Myocyte (in vitro differentiated cells): ENCODE measurements around the gene PHACTR3. TPM values are rescaled to one million over a fixed set of nuclear protein-coding genes. Genes with fewer than 3 reads are reported as not detected.
A peak's percentile ranks its signal among the peaks of the same experiment; 100 is the strongest.

Source experiments
- DNase-seq: peaks from one replicate; pipeline ENCODE4 v3.0.0-alpha.2; 2012; ENCODE audit warnings: low read depth
- total RNA-seq: library from RNA; depleted of rRNA; stranded (reverse); fragments of >200 nt; gene quantifications from 2 replicates; pipeline ENCODE4 v1.2.3, GENCODE V29; 2014

The PHACTR3 gene
- total RNA-seq, 1 donor from 2014 or later, result not detected

DNA sequence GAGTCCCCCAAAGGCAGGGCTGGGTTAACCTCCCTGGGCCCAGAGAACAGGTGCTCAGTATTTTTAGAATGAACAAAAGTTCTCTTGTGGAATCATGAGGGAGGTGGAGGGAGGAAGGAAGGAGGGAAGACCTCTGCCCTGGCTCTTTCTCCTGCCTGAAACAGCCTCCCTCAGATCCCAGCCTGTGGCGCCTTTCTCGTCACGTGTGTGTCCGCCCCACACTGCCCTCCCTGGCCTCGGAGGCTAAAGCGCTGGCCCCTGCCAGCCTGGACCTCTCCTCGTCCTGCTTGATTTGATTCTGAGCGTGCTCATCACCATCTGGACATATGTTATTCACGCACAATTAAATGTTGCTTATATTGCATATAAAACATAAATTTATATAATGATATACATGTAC lies 40.9 kb downstream of the PHACTR3 start:
- peak; percentile 1 for DNase-seq

DNA sequence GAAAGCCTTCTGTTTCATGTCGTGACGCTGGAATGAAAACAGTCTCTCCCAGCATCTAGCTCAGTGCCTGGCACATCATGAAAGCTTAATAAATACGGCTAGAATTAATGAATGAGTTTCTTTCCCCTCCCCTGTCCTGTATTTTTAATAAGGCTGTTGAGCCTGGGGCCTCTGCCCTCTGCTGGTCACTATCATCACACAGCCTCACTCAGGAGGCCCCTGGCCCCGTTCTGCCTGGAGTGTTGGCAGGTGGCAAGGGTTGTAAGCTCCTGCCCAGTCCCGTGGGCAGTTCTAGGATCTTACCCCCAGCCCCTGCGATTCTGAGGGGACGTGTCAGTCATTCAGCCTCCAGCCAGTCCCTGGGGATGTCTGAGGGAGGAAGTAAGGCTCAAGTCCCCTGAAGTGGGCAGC lies 41.4 kb downstream of the PHACTR3 start:
- no peak for DNase-seq

DNA sequence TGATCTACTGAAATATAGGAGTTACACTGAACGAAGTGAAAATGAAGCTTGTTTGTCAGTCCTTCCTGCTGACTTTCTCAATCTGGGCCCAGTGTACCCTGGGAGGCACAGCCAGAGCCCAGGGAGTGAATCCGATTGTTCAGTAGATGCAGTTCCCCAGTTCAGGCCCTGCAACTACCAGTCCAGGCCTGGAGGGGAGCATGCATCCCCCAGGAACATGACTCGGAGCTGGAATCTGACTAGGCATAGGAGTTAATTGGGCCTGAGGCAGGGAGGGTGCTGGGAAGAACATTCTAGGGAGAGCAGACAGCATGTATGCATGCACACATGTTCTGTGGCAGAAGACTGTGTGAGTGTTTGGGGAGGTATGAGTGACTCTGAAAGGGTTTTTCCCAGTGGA lies 42.1 kb downstream of the PHACTR3 start:
- DNase-seq, result no peak

DNA sequence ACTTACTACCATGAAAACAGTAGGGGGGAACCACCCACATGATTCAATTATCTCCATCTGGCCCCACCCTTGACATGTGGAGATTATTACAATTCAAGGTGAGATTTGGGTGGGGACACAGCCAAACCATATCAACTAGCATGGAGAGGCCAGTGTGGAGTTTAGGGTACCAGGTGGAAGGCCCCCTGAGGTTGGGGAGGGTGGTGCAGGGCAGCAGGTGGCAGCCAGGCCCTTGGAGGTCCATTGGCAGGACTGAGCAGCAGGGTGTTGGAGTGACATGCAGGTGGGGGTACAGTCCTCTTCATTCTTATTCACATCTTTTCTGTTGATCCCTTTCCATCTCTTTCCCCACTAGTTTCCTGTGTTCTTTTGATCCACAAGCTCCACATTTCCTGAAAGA lies 42.9 kb downstream of the PHACTR3 start:
- no peak for DNase-seq

DNA sequence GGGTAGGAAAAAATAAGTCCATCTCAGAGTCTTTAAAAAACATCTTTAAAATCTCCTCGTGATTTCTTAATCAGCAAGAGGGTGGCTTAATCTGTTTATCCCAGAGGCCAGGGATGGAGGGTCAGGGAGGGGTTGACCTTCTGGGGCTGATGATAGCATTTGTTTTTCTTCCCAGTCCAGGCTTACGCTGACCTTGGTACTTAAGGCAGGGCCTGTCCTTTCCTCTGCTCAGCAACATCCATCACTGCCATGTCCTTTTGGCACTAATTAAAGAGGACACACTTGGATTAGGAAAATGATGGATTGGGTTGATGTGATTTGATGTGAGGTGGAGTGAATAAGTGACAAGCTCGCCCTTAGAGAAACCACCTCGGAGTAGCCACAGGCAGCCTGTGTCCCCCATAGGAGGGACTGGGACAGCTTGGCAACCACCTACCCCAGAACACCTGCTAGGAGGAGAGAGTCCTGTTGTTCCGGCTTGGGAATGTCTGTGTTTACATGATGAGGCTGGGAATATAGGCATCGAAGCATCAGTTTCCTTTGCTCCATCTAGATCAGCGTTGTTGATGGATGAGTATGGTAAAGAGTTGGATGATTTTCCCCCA lies 44.2 kb downstream of the PHACTR3 start:
- DNase-seq, result no peak

DNA sequence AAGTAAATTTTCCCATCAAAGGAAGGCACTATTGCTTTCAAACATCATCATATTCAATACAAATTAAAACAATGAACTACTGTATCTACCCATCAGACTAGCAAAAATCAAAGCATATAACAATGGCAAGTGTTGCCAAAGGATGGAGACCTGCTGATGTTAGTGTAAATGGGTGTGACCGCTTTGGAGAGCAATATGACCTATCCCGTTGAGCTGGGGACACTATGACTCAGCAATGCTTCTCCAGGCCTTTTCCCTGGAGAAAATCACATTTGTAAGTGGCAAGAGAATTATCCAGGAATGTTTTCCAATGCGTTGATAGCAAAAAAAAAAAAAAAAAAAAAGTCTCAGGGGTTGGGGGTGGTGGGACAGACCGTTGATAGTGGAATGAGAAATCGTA lies 46.1 kb downstream of the PHACTR3 start:
- no peak for DNase-seq

DNA sequence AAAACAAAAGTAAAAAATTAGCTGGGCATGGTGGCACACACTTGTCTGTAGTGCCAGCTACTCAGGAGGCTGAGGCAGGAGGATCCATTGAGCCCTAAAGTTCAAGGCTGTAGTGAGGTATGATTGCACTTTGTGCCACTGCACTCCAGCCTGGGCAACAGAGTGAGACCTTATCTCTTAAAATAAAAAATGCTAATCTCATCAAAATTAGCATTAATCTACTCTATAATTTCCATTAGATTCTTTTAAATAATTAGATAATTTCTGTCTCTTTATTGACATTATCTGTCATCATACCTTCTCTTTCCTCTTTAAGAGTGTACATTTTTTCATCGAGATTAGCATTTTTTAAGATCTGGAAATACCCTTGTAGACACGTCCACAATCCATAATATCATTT lies 48.0 kb downstream of the PHACTR3 start:
- no peak for DNase-seq

DNA sequence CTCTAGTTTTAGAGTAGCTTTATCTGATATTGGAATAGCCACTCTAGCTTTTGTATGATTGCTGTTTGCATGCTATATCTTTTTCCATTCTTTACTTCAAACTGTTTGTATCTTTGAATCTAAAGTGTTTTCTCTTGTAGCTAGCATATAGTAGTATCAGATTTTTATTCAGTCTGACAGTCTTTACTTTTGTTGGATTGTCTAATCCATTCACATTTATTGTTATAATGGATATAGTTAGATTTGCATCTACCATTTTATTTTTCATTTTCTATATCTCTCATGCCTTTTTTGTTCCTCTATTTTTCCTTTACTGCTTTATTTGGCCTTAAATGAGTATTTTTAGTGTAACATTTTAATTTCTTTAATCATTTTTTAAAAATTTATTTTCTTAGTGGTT lies 52.1 kb downstream of the PHACTR3 start:
- no peak for DNase-seq

DNA sequence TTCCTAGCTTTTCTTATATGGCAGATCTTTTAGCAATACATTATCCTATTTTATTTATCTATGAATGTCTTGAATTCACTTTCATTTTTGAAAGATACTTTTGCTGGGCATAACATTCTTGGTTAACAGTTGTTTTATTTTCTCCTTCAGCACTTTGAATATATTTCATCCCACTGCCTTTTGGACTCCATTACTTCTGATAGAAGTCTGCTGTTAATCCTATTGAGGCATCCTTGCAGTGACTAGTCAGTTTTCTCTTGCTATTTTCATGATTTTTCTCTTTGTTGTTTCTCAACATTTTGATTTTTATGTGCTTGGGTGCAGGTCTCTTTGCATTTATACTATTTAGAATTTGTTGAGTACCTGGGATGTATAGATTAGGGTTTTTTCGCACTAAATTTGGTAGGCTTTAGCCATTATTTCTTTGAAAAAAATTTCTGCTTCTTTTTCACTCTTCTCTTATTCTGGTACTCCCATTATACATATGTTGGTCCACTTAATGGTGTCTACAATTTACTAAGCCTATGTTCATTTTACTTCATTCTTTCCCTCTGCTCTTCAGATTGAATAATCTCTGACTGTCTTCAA lies 53.2 kb downstream of the PHACTR3 start:
- DNase-seq, result no peak

DNA sequence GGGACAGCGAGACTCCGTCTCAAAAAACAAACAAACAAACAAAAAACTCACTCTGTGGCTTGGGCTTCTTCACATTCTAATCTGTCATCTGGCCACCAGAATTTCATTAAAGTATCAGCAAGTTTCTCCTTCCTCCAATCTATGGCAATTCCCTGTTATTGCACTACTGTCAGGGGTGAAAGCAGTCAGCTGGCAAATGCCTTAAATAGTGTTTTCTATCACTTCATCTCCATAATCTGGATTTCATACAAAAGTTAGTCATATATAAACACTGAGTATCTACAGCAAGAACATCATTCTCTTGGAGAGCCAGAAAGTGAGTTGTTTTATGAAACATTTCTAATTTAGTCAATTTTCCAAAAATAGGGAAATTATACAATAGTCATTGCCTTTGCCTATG lies 56.1 kb downstream of the PHACTR3 start:
- DNase-seq, result no peak

DNA sequence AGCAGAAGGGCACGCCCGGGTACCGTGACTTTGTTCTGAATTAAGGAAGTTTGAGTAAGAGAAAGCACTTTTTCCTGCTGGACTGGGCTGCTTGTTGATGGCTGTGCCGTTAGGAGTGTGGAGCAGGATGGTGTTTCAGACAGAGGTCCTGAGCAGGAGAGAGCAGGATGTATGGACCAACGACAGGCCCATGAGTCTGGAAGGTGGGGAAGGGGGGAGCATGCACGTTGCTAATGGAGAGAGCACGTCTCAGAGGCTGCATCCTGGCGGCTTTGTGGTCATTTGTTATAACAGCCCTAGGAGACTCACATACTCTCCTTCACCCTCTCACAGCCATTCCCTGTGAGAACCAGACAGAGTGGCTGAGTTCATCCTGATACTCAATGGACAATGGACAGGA lies 56.8 kb downstream of the PHACTR3 start:
- no peak for DNase-seq

DNA sequence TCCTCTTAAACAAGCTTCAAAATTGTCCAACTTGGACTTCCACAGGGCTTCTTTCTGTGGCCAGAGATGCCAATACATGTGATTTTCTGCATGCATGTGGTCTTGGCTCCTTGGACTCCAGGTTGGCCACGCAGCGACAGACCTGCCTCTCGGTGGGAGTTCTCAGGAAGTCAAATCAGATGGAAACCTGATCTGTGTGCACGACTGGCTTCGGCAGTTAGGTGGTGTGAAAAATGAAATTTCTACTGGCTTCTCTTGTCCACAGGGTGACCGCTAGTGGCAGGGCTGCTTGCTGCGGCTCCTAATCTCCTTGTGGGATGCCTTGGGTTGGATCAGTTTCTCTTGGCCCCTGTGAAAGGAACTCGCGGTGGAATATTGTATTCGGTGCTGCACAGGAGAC lies 57.3 kb downstream of the PHACTR3 start:
- no peak for DNase-seq

DNA sequence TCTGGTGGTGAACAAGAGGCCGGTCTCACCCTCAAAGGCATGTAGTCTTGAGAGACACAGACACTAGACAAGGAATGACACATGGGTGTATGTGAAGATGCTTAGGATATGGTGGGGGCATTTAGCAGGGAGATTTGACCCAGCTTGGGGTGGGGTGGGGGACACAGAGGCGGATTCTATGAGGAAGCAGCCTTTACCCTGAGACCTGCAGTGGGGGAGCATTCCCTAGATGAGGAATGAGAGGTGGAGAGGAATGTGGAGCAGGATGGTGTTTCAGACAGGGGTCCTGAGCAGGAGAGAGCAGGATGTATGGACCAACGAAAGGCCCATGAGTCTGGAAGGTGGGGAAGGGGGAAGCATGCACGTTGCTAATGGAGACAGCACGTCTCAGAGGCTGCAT lies 57.8 kb downstream of the PHACTR3 start:
- no peak for DNase-seq

DNA sequence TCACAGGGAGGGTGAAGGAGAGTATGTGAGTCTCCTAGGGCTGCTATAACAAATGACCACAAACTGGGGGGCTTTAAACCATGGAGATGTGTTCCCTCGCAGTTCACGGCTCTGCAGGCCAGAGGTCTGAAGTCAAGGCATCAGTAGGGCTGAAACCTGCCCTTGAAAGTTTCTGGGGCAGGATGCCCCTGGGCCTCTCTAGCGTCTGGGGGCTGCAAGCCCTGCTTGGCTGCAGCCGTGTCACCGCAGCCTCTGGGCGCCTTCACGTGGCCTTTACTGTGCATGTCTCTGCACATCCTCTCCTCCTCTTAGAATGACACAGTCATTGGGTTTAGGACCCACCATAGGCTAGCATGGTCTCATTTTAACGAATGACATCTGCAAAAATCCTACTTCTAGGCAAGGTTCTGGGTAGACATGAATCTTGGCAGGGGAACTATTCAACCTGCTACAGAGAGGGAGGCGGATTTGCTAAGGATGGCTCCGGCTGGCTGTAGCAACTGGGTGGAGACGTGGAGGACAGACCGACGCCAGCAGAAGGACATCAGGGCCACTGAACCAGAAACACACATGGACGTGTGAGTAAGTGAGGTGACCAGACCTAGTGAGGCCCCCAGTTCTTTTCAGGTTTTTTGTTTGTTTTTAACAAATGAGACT lies 58.6 kb downstream of the PHACTR3 start:
- DNase-seq, result no peak

DNA sequence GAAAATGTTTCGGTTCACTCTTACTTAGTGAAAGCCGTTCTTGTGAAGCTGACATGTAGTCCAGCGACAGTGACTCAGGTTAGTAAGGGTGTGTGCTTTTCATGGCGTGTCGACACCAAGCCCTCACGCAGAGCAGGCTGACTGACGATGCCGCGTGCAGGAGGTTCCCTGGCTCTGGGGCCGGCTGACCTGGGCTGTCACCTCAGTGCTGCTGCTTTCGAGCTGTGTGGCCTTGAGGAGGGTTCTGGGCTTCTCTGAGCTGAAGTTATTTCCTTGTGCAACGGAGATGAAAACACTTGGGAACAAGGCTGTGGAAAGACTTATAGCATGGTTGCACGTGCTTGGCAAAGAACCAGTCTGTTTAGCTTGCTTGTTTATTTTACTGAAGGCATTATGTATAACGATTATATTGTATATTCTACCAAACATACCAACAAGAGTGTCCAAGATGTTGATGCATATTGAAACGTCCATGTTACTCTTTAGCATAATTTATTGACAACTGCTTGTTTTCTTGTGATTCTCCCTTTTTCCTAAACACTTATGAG lies 59.2 kb downstream of the PHACTR3 start:
- DNase-seq, result no peak

DNA sequence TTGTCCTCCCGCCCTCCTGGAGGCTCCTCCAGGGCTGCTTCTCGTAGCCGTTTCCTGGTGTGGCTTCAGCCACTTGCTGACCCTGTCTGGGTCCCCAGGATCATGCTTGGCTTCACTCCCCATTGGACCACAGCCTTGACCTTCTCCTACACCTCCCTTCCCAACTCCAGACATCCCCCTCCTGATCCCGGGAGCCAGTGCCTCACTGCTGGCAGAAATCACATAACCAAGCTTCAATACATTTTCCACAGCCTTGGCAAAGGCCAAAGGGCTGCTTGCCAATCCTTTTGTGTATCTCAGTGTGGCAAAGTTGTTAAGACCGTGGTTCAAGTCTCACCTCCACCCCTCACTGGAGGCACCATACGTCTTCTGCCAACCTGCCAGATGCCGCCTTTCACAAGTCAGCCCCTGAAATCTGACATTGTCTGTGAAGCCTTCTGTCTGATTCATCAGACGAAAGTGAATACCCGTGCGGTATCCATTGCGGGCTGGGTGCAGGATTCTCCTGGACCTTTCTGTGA lies 60.1 kb downstream of the PHACTR3 start:
- DNase-seq, result no peak

DNA sequence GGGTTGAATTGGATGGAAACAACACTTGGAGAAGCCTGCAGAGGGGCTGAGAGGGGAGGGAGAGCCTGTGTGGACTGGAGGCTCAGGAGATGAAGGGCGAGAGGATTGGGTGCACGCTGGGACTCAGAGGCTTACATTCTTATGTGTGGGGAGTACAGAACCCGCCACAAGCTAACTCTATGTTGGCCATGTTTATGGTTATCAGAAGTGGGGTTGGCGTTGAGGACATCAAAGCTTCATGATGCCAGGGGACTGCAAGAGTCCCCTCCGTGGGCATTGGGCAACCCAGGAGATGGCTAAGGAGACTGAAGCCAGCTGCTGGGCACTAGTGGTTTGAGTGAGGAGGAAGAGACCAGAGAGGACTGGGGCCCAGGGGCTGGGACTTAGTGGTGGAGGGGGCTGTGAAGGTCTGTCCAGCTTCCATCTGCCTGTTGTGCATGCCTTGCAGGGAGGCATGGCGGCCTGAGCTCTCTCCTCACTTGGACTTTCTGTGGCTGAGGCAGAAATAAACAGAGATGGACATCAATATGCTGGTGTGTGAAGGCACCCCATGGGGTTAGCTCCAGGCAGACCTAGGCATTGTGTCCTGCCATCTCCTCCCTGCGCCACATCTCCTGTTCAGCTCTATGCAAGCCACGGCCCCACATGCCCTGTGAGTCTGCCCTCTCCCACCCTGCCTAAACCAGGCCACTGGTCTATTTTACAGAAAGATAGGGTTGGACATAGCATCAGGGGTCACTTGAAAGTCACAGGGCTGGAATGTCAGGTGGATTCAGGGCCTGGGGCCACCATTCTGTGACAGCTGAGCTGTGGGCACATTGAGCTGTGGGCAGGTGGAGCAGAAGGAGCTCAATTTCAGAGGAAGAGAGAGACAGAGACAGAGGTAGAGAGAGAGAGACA lies 61.6 kb downstream of the PHACTR3 start:
- no peak for DNase-seq

DNA sequence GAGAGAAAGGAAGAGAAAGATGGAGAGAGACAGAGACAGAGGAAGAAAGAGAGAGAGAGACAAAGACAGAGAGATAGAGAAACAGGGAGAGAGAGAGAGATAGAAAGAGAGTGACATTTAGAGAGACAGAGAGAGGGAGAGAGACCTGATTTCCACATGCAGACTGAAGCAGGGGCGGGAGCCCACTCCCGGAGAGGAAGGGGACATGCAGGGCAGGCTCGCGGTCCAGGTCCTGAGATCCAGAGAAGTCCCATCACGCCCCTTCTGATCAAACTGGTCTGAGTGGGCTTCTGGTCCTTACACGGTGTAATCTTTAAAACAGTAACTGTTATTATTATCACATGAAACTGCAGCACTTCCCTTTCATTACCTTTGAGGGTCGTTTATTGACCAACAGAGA lies 62.2 kb downstream of the PHACTR3 start:
- no peak for DNase-seq

DNA sequence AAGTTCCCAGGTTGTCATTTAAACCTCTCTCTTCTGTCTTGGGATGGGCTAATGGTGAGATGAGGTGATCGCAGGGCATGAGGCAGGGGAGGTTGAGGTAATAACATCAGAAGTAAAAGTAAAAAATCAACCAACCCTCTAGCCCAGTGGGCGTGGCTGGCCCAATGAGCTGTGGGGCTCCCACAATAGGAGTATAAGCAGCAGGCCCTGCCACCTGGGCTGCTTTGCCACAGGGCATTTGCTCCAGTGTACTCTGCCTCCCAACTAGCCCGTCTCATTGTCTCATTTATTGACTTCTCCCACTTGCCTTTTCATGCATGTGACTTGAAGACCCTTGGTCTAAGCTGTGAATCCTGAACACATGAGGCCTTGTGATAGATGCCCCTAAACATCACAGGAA lies 62.8 kb downstream of the PHACTR3 start:
- DNase-seq, result no peak

DNA sequence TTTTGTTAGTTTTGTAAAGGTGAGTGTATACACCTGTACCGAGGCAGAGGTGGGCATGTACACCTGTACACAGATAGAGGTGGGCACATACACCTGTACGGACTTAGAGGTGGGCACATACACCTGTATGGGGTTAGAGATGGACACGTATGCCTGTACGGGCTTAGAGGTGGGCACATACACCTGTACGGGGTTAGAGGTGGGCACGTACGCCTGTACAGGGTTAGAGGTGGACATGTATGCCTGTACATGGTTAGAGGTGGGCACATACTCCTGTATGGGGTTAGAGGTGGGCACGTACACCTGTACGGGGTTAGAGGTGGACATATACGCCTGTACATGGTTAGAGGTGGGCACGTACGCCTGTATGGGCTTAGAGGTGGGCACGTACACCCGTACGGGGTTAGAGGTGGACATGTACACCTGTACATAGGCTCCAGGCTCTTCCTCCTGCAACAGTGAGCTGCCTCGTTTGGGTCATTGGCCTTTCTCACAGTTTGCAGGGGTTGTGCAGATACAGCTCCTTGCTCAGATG lies 63.7 kb downstream of the PHACTR3 start:
- no peak for DNase-seq
